NCI-H187 (cell line): ENCODE results near the gene SRC.

Experiments used
- DNase-seq, 2 experiments: peaks; one replicate each; lab custom pipeline; 2025; lab: John Stamatoyannopoulos, UW

The SRC gene

GRCh38 chr20:37454636-37455385 lies 108.9 kb downstream of the SRC start:
- DNase-seq, result no peak
